ENCODE measurements around the gene BCL7B.
A peak's percentile ranks its signal among the peaks of the same experiment; 100 is the strongest.
"Not testable (repeated sequence)": the region's sequence is repeated elsewhere in the genome, so short reads cannot be mapped to it uniquely, and the experiment has no call there.

BCL7B gene

DNA sequence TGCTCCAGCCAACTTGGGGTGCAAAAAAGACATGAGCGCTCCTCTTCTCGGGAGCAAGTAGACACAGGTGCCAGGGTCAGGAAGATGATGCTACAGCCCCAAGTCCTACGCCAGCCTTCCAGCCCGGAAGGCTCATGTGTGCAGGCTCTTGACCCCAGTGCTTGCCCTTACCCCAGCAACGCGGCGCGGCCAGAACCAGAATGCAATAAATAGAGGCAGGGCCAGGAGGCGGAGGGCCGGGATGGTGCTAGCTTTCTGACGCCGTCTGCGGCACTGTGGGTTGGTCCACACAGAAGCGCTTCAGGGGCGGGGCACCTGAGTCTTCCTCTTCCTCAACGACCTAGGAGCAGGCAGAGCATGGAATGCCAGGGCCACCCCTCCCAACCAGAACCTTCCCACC, 20.4 kb downstream of the BCL7B start:
- in situ Hi-C loops (cut with HindIII; ENCODE audit: low pct_unique_long_range_greater_than_20kb, low sequenced_read_pairs) = no loop called here
- no peak for TF ChIP-seq JUND (IDR thresholded peaks at IDR 0.05; ENCODE audit: low read depth)

DNA sequence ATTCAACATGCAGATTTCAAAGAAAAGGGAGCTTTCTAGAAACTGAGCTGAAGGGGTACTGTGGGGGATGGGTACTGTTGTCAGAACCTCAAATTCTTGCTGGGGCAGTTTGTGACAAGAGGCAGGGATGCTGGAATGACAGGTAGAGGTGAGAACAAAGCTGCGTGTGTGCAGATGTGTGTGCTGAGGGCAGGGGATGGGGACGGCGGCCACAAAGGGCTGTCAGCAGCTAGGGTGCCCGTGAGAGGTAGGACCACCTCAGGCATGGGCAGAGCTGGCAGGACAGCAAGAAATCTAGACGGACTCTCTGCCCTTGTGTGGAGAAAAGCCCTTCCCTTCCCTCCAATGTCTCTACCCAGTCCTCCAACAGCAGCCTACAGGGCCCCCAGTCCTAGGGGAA, 21.0 kb downstream of the BCL7B start:
- DNase-seq (ENCODE audit: low read depth in 1 of 2, low spot score in 1 of 2) = no peak
- in situ Hi-C loops (cut with HindIII; ENCODE audit: low pct_unique_long_range_greater_than_20kb, low sequenced_read_pairs) = no loop called here
- no peak for TF ChIP-seq JUND (IDR thresholded peaks at IDR 0.05; ENCODE audit: low read depth)

More for the DNA sequence above, 20.4 kb downstream of the BCL7B start:
- DNase-seq (ENCODE audit: low read depth in 1 of 2, low spot score in 1 of 2) = no peak

DNA sequence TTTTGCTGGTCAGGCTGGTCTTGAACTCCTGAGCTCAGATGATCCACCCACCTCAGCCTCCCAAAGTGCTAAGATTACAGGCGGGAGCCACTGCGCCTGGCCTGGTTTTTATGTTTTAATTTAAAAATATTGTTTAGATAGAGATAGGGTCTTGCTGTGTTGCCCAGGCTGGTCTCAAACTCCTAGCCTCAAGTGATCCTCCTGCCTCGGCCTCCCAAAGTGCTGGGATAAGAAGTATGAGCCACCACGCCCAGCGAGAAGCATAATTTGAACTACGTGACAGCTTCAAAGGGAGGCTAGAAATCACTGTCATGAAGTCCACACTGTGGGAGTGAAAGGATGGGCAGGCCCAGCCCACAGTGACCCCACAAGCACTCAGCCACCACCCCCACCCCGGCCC, 21.6 kb downstream of the BCL7B start:
- DNase-seq (ENCODE audit: low read depth in 1 of 2, low spot score in 1 of 2); in situ Hi-C loops (cut with HindIII; ENCODE audit: low pct_unique_long_range_greater_than_20kb, low sequenced_read_pairs): not testable (repeated sequence)

DNA sequence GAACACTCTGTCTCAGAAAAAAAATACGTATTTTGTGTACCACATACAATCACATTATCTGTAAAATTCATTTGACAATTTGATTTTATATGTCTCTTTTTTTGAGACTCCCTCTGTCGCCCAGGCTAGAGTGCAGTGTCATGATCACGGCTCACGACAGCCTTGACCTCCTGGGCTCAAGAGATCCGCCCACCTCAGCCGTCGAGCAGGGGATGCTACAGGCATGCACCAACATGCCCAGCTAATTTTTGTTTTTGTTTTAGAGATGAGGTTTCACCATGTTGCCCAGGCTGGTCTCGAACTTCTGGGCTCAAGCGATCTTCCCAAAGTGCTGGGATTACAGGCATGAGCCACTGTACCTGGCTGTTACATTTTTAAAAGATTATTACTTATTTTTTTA, 23.7 kb downstream of the BCL7B start:
- no peak for TF ChIP-seq JUND (IDR thresholded peaks at IDR 0.05; ENCODE audit: low read depth)
- in situ Hi-C loops (cut with HindIII; ENCODE audit: low pct_unique_long_range_greater_than_20kb, low sequenced_read_pairs) = no loop called here
- no peak for DNase-seq (ENCODE audit: low read depth in 1 of 2, low spot score in 1 of 2)

DNA sequence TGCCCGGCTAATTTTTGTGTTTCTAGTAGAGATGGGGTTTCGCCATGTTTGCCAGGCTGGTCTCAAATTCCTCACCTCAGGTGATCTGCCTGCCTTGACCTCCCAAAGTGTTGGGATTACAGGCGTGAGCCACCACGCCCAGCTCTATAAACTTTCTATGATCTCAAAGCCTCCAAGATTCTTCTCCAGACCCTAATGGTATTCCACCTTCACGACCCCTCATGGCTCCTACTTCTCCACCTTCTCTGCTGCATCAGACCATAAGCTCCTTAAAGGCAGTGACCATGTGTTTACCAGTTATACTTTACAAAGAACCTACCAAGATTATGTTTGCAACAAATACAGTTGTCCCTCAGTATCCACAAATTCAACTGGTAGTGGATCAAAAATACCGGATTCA, 25.3 kb downstream of the BCL7B start:
- TF ChIP-seq JUND (IDR thresholded peaks at IDR 0.05; ENCODE audit: low read depth) = no peak
- in situ Hi-C loops (cut with HindIII; ENCODE audit: low pct_unique_long_range_greater_than_20kb, low sequenced_read_pairs) = no loop called here
- DNase-seq (ENCODE audit: low read depth in 1 of 2, low spot score in 1 of 2) = no peak

DNA sequence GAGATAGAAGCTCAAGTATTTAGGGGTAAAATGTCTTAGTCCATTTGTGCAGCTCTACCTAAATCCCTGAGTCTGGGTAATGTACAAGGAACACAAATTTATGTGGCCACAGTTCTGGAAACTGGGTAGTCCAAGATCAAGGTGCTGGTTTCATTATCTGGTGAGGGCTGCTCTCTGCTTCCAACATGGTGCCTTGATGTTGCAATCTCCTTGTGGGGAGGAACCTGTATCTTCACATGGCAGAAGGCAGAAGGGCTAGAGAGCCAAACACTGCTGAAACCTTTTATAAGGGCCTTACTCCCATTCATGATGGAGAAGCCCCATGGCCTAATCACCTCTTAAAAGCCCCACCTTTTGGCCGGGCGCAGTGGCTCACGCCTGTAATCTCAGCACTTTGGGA, 26.7 kb downstream of the BCL7B start:
- DNase-seq (ENCODE audit: low read depth in 1 of 2, low spot score in 1 of 2) = no peak
- in situ Hi-C loops (cut with HindIII; ENCODE audit: low pct_unique_long_range_greater_than_20kb, low sequenced_read_pairs) = no loop called here
- TF ChIP-seq JUND (IDR thresholded peaks at IDR 0.05; ENCODE audit: low read depth) = no peak

DNA sequence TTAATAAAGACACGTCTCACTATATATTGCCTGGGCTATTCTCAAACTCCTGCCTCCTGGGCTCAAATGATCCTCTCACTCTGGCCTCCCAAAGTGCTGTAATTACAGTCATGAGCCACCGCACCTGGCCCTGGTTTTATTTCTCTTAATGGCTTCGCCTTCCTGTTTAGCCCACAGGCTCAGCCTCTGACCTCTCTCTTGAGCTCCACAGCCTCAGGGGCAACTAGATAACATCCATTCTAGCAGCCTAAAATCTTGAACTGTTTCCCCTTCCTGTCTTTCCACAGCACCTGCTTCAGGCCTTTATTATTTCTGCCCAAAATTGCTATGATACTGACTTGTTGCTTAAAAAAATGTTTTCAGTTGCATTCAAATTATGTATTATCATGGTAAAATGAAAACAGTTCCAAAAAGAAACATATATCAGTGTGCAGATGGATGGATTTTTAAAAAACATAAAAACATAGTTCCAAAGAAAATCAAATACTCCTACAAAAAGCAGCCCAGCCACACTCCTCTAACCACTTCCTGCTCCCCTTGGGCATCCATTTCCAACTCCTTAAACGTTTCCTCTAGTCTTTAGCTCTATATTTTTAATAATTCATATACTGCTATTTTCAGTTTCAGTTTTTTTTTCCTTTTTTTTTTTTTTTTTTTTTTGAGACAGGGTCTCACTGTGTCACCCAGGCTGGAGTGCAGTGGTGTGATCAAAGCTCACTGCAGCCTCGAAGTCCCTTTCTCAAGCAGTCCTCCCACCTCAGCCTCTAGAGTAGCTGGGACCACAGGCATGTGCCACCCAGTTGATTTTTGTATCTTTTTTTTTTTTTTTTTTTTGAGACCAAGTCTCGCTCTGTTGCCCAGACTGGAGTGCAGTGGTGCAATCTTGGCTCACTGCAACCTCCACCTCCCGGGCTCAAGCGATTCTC, 30.3 kb downstream of the BCL7B start:
- no peak for TF ChIP-seq JUND (IDR thresholded peaks at IDR 0.05; ENCODE audit: low read depth)
- in situ Hi-C loops (cut with HindIII; ENCODE audit: low pct_unique_long_range_greater_than_20kb, low sequenced_read_pairs) = no loop called here
- peak in 1 of 2 experiments; percentile 46 for DNase-seq (ENCODE audit: low read depth in 1 of 2, low spot score in 1 of 2)

DNA sequence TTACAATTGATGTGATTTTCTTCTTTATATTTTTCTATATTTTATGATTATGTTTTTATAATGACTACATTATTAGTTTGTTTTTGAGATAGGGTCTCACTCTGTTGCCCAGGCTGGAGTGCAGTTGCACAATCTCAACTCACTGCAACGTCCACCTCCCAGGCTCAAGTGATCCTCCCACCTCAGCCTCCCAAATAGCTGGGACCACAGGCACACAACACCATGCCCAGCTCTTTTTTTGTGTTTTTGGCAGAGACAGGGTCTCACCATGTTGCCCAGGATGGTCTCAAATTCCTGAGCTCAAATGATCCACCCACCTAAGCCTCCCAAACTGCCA, 31.4 kb downstream of the BCL7B start:
- in situ Hi-C loops (cut with HindIII; ENCODE audit: low pct_unique_long_range_greater_than_20kb, low sequenced_read_pairs); DNase-seq (ENCODE audit: low read depth in 1 of 2, low spot score in 1 of 2): not testable (repeated sequence)

DNA sequence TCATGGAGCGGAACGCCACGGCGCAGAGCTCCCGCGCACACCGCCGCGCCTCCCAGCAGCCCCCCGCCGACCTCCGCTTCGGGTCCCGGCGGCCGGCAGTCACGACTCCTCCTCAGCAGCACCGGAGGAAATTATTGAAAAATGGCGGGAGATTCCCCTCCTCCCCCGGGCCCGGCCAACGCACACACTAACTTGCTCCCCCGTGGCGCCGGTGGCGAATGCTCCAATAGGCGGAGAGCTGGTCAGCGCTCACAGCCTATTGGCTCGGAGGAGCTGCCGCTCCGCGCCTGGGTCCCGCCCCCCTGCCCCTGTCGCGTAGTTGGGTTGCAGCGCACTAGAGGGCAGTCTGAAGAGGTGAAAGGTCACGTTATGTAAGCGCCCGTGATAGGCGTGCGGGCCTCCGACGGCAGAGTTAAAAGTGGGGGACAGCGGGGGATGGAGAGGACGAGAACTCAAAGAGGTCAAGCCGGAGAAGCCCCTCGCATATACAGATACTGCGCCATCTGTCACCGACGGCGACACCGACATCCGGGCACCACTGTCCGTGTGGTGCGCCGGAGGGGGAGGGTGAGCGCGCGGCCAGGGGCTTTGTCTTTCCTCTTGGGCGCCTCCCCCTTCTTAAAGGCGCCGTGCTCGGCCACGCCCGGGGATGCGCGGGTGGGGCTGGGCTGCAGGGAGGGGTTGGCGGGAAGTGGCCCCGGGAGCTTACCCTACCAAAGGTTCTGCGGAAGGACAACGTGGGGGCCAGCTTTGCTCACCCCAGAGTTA, 35.2 kb downstream of the BCL7B start, which contains the start of gene BAZ1B:
BAZ1B (minus strand) TSS at position 189 of the 768 bp plus-strand sequence. CDS start 360 bp downstream, outside the sequence.
- peak; percentile 99 to 100 for DNase-seq (ENCODE audit: low read depth in 1 of 2, low spot score in 1 of 2)
- TF ChIP-seq JUND (IDR thresholded peaks at IDR 0.05; ENCODE audit: low read depth) = no peak
- in situ Hi-C loops (cut with HindIII; ENCODE audit: low pct_unique_long_range_greater_than_20kb, low sequenced_read_pairs) = no loop called here

DNA sequence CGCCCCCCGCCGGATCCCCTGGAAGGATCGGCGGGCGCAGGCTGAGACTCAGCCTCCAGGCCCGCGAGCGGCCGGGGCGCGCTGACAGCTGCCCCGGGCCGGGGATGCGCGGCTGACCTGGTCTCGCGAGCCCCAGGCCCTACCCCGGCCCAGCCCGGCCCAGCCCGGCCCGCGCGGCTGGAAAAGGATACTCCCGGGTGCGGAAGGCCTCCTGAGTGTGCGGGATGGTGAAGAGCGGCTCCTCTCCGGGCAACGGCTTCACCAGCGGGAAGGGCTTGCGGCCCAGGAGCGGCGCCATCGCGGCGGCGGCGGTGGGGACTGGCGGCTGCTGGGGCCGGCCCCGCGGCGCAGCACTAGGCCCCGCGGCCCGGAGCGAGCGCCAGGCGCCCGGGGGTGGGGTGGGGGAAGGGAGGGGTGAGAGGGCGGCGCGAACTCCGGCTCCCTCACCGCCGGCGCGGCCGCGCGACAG, 35.8 kb downstream of the BCL7B start:
- in situ Hi-C loops (cut with HindIII; ENCODE audit: low pct_unique_long_range_greater_than_20kb, low sequenced_read_pairs) = no loop called here
- no peak for TF ChIP-seq JUND (IDR thresholded peaks at IDR 0.05; ENCODE audit: low read depth)
- peak in 1 of 2 experiments; percentile 69 for DNase-seq (ENCODE audit: low read depth in 1 of 2, low spot score in 1 of 2)

DNA sequence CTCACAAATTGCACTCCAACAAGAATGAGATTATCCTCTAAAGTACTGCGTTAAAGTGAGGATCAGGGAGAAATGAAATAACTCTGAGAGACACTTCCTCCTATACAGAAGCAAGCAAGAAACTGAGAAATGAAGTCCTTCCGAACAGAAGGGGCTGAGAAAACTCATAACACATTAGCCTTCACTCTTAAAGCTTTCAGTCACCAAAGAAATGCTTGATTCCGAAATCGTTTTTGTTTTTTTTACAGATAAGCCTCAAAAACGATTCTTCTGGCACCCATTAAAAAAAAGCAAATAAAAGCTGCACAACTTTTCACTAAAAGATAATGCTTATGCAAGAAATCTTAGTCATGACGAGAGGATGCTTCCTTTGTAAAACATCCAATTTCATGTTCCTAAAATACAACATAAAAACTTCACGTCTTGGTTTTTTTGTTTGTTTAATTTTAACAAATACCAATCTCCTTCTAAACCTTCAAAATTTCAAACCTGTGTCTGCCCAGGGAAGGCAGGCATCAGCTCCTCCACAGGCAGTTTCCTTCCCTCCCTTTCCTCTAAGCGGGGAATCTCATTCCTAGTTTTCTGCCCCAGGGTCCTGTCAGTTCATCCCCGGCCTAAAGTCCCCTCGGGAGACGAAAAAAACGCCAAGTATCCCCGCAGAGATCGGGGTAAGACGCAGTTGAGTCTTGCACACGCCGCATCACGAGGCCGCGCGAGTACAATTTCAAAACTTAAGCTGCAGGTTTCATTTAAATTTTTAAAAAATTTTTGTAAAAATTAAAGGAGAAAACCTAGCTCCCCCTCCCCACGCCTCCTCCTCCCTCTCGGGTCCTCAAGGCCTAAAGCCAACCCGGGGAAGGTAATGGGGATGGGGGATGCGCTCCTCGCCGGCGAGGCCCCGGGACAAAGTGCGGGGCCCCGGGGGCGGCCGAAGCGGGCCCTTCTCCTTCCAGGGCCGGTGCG, 36.5 kb downstream of the BCL7B start:
- DNase-seq (ENCODE audit: low read depth in 1 of 2, low spot score in 1 of 2) = peak; percentile 11 to 28
- in situ Hi-C loops (cut with HindIII; ENCODE audit: low pct_unique_long_range_greater_than_20kb, low sequenced_read_pairs) = no loop called here

More for the DNA sequence above, 36.5 kb downstream of the BCL7B start:
- TF ChIP-seq JUND (IDR thresholded peaks at IDR 0.05; ENCODE audit: low read depth) = no peak
